Erythroblast (primary cell): Measurements from ENCODE around the gene IL17B.

Experiments
- GATA1 ChIP-seq: IDR thresholded peaks from 2 replicates; pipeline ENCODE4 v1.6.1; 2011; ENCODE audit warnings: low read depth, mild to moderate bottlenecking, control low read depth, low read length, moderate library complexity
- POLR2A ChIP-seq: IDR thresholded peaks from 2 replicates; pipeline ENCODE4 v1.6.1; 2011; ENCODE audit warnings: mild to moderate bottlenecking, low read length

- no peak for TF ChIP-seq POLR2A
- TF ChIP-seq GATA1, result no peak
These were observed 8.1 kb upstream of the IL17B start for GRCh38 chr5:149387081-149387631.
